ENCODE measurements around the gene BMP4. TPM values are rescaled to one million over a fixed set of nuclear protein-coding genes. Genes with fewer than 3 reads are reported as not detected.

BMP4 gene
- total and polyA plus RNA-seq, 2 experiments from 2014 or later = not detected

DNA sequence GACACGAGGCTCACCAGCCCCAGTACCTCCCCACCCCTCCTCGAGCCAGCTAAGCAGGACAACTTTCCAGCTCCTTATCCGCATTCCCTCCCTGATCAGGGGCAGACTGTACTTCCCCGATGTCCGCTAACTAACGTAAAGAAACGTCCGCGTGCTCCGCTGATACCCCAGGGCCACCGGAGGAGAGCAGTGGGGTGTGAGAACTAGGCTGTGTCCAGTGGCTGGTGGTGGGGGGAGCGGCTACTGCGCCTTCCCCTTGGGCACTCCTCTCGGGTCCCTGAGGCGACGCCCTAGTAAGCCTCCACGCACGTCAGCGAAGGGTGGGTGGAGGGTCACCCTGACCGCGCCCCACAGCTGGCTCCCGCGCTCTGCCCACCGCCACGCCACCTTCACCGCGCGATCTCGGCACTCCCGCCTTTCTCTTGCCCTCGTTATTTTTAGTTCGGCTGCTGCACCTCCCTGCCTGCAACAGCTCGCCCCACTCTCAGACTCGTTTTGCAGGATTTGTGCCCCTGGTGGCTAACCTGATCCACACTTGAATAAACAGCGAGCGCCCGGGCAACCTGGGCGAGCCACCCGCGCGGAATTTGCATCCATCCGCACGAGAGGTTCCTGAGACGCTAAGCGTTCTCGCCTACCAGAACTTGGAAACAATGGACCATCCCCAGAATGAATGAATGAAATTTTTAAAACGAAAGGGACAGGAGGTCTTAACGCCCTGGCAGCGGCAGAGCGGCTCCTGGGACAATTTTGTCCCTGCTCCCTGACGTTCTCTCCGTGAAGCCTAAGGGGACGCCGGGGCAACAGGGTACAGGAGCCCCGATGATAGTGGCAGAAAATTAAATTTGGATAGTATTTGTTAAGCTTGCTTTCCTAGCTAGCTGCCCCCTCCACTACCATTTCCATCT, 6.9 kb upstream of the BMP4 start:
- H3K27me3 ChIP-seq (replicated peaks; ENCODE audit: insufficient read depth) = peaks cover 86% of the 10 kb centered on the region
- H2AFZ ChIP-seq = no peak overlapping the region
- no peaks in the 10 kb centered on the region for H3K36me3 ChIP-seq (ENCODE audit: low read depth)
- TF ChIP-seq EZH2 (IDR thresholded peaks at IDR 0.05; ENCODE audit: insufficient read depth, poor library complexity, severe bottlenecking) (no peak), EZH2phosphoT487 (IDR thresholded peaks at IDR 0.05; ENCODE audit: insufficient read depth, low read depth) (no peak)
- H3K9me3 ChIP-seq (ENCODE audit: low read depth) = no peaks in the 10 kb centered on the region
- in situ Hi-C loops (cut with MboI) = no loop called here
- no peaks in the 10 kb centered on the region for H3K4me1 ChIP-seq (ENCODE audit: insufficient read depth)
- DNase-seq = no peak
- H3K4me2 ChIP-seq (ENCODE audit: unreplicated experiment) = no peak overlapping the region
- H3K27ac ChIP-seq = no peak overlapping the region
- WGBS, 2 experiments (ENCODE audit: low coverage in 1 of 2, low lambda C conversion rate in 2 of 2, missing lambda C conversion rate in 2 of 2) = 25 to 28% methylated on average over 53 to 55 of the region's 55 CpGs
- no peaks in the 10 kb centered on the region for H3K9me2 ChIP-seq (ENCODE audit: insufficient read depth)
- no peaks in the 10 kb centered on the region for H4K20me1 ChIP-seq (ENCODE audit: insufficient read depth)
- H3K4me3 ChIP-seq = no peak overlapping the region
- no peaks in the 10 kb centered on the region for H3F3A ChIP-seq (ENCODE audit: insufficient read depth)
- H3K9ac ChIP-seq = no peak overlapping the region
- no peaks in the 10 kb centered on the region for H3K79me2 ChIP-seq (ENCODE audit: insufficient read depth)

- no peaks in the 10 kb centered on the region for H3K36me3 ChIP-seq (ENCODE audit: low read depth)
- peaks cover 92% of the 10 kb centered on the region for H3K27me3 ChIP-seq (replicated peaks; ENCODE audit: insufficient read depth)
- H3K4me3 ChIP-seq = no peak overlapping the region
- in situ Hi-C loops (cut with MboI) = no loop called here
- H4K20me1 ChIP-seq (ENCODE audit: insufficient read depth) = no peaks in the 10 kb centered on the region
- no peak overlapping the region for H3K27ac ChIP-seq
- DNase-seq = no peak
- 89 to 90% methylated on average over 6 of the region's 6 CpGs for WGBS, 2 experiments (ENCODE audit: low coverage in 1 of 2, low lambda C conversion rate in 2 of 2, missing lambda C conversion rate in 2 of 2)
- H3K9me2 ChIP-seq (ENCODE audit: insufficient read depth) = no peaks in the 10 kb centered on the region
- H3K4me2 ChIP-seq (ENCODE audit: unreplicated experiment) = no peak overlapping the region
- no peaks in the 10 kb centered on the region for H3K4me1 ChIP-seq (ENCODE audit: insufficient read depth)
- no peak for TF ChIP-seq EZH2phosphoT487 (IDR thresholded peaks at IDR 0.05; ENCODE audit: insufficient read depth, low read depth)
- TF ChIP-seq EZH2 (IDR thresholded peaks at IDR 0.05; ENCODE audit: insufficient read depth, poor library complexity, severe bottlenecking) = no peak
- no peak overlapping the region for H3K9ac ChIP-seq
- H3F3A ChIP-seq (ENCODE audit: insufficient read depth) = no peaks in the 10 kb centered on the region
- no peaks in the 10 kb centered on the region for H3K9me3 ChIP-seq (ENCODE audit: low read depth)
- H3K79me2 ChIP-seq (ENCODE audit: insufficient read depth) = no peaks in the 10 kb centered on the region
- H2AFZ ChIP-seq = no peak overlapping the region
Observed at GRCh38 chr14:53962953-53963319, 6.3 kb upstream of the BMP4 start.

DNA sequence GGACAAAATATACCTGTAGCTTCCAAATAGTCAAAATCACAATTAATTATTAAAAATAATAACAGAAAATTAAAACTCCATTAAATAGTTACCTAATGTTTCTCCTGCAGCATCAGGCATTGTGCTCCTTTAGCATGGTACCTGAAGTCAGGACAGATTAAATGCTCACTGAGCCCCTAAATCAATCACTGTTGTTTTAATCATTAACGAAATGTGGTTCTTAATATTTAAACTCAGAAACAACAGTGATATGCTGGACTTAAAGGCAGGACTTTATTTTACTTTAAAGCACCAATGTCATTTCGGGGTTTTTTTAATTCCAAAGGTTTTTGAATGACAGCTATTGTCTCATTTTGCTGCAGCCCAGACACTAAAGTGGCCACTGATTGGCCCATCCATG, 2.0 kb upstream of the BMP4 start:
- 0 out of 2 replicates have a peak, but pooled peaks cover 4% of the 10 kb centered on the region for H3K4me1 ChIP-seq (ENCODE audit: insufficient read depth)
- no peak overlapping the region for H2AFZ ChIP-seq
- H3K4me3 ChIP-seq = no peak overlapping the region
- H3K9me3 ChIP-seq (ENCODE audit: low read depth) = no peaks in the 10 kb centered on the region
- DNase-seq = no peak
- in situ Hi-C loops (cut with MboI) = no loop called here
- 71 to 82% methylated on average over 2 of the region's 2 CpGs for WGBS, 2 experiments (ENCODE audit: low coverage in 1 of 2, low lambda C conversion rate in 2 of 2, missing lambda C conversion rate in 2 of 2)
- H3K9me2 ChIP-seq (ENCODE audit: insufficient read depth) = no peaks in the 10 kb centered on the region
- no peak overlapping the region for H3K4me2 ChIP-seq (ENCODE audit: unreplicated experiment)
- H4K20me1 ChIP-seq (ENCODE audit: insufficient read depth) = no peaks in the 10 kb centered on the region
- H3K79me2 ChIP-seq (ENCODE audit: insufficient read depth) = no peaks in the 10 kb centered on the region
- no peak overlapping the region for H3K9ac ChIP-seq
- TF ChIP-seq EZH2 (IDR thresholded peaks at IDR 0.05; ENCODE audit: insufficient read depth, poor library complexity, severe bottlenecking) = no peak
- TF ChIP-seq EZH2phosphoT487 (IDR thresholded peaks at IDR 0.05; ENCODE audit: insufficient read depth, low read depth) = no peak
- H3K36me3 ChIP-seq (ENCODE audit: low read depth) = no peaks in the 10 kb centered on the region
- H3K27me3 ChIP-seq (replicated peaks; ENCODE audit: insufficient read depth) = peaks cover 93% of the 10 kb centered on the region
- no peaks in the 10 kb centered on the region for H3F3A ChIP-seq (ENCODE audit: insufficient read depth)
- no peak overlapping the region for H3K27ac ChIP-seq

DNA sequence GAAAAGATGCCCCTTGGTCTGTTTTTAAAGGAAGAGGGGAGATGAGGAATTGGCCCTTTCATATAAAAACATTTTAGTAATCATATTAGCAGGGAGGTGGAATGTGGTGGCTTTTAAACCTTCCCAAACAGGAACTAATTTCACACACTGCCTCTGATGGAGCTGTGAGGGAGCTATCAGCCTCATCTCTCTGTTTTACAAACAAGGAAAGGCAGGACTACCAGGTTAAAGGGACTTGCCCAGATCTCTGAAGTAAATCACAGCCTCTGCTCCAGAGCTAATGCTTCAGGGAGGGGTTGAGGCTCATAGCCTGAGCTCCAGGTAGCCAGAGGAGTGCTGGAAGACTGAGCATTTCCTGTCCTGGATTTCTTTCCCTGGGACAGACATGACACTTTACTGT, 1.1 kb upstream of the BMP4 start:
- Histone ChIP-seq H3F3A (ENCODE audit: insufficient read depth) (no peaks in the 10 kb centered on the region), H3K36me3 (ENCODE audit: low read depth) (no peaks in the 10 kb centered on the region), H3K4me1 (ENCODE audit: insufficient read depth) (0 out of 2 replicates have a peak, but pooled peaks cover 4% of the 10 kb centered on the region), H3K4me3 (no peak overlapping the region), H3K4me2 (ENCODE audit: unreplicated experiment) (no peak overlapping the region), H3K27me3 (replicated peaks; ENCODE audit: insufficient read depth) (peaks cover 85% of the 10 kb centered on the region), H3K79me2 (ENCODE audit: insufficient read depth) (no peaks in the 10 kb centered on the region), H2AFZ (no peak overlapping the region), H3K9ac (no peak overlapping the region), H3K9me3 (ENCODE audit: low read depth) (no peaks in the 10 kb centered on the region), H3K9me2 (ENCODE audit: insufficient read depth) (no peaks in the 10 kb centered on the region), H4K20me1 (ENCODE audit: insufficient read depth) (no peaks in the 10 kb centered on the region), H3K27ac (no peak overlapping the region)
- in situ Hi-C loops (cut with MboI) = no loop called here
- DNase-seq = no peak
- TF ChIP-seq EZH2 (IDR thresholded peaks at IDR 0.05; ENCODE audit: insufficient read depth, poor library complexity, severe bottlenecking) (no peak), EZH2phosphoT487 (IDR thresholded peaks at IDR 0.05; ENCODE audit: insufficient read depth, low read depth) (no peak)

All from GM23248 (cell line).